HG02885 (cell line): ENCODE measurements around the gene ALDH9A1.
"Not testable (repeated sequence)": the region's sequence is repeated elsewhere in the genome, so short reads cannot be mapped to it uniquely, and the experiment has no call there.

Experiments used
- ATAC-seq: cut with Tn5 transposase; IDR thresholded peaks from one replicate; pipeline ENCODE4 v1.9.1; 2021; ENCODE audit warnings: mild to moderate bottlenecking; ENCODE audit not compliant: unreplicated experiment, poor library complexity

Gene ALDH9A1

DNA sequence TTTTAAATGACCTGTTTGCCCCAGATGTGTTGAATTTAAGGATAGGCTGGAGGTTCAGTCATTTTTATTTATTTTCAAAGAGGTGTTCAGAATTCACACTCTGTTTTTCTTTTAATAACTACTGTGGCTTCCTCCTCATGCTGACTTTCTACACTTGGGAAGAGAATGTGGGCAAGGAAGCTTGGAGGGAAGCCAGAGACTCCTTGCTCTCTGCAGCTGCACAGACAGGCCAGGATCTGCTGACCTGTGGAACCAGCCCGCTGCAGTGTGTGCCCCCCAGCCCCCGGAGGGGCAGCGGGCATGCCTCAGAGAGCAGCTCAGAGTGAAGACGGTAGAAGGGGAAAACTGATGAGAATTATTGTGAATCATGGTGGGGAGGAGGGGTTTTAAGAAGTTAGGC, 50.4 kb downstream of the ALDH9A1 start:
- ATAC-seq, result no peak

DNA sequence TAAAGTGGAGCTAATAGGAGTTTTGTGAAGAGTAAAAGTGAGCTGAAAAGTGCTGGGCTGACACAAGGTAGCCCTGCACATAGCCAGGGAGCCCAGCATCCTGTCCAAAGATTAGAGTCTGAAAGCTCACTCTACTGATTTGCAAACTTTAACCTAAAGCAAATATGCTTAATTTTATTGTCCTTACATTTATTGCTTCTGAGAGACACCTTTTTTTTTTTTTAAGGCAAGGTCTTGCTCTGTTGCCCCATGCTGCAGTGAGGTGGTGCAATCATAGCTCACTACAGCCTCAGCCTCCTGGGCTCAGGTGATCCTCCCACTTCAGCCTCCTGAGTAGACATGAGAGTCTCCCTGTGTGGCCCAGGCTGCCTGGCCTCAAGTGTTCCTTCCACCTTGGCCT, 50.8 kb downstream of the ALDH9A1 start:
- no peak for ATAC-seq

DNA sequence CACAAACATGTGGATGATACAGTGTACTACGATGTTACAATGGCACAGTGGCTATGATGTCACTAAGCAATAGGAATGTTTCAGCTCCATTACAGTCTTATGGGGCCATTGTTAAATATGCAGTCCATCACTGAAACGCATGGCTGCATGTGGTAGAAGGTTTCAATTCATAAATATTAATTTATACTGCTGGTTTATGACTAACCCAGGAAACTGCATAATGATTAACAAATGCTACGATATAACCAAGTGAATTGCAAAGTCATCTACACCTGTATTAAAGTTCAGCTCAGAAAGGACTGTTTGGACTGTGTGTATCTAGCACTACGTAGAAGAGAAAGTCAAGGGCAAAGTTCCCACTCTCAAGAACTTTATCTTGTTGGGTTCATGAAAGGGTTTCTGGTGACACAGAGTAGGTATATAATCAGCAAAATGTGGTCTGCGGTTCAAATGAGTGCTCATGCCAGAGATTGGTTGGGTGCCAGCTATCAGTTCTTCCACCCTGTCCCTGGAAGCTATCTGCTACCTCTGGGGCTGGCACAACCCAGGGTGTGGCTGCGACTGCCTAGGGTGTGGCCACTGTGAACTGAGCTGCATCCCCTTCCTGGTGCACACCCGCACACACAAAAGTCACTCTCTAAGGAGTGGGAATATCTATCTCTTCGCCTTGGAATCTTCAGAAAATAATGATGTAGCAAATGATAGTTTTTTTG, 52.6 kb downstream of the ALDH9A1 start:
- no peak for ATAC-seq

DNA sequence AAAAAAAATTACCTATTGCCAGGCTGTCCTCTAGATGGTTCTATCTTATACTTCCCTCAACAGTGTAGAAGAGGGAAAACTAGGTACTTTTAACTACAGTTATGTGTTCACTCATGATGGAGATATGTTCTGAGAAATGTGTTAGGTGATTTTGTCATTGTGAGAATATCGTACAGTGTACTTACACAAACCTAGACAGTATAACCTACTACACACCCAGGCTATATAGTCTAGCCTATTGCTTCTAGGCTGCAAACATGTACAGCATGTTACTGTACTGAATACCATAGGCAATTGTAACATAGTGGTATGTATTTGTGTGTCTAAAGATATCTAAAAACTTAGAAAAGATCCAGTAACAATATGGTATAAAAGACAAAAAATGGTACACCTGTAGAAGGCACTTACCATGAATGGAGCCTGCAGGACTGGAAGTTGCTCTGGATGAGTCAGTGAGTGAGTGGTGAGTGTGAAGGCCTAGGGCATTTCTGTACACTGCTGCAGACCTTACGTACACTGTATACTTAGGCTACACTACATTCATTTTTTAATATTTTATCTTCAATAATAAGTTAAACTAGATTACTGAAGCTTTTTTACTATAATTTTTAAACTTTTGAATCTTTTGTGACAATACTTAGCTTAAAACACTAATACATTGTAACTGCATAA, 54.2 kb downstream of the ALDH9A1 start:
- ATAC-seq, result no peak

DNA sequence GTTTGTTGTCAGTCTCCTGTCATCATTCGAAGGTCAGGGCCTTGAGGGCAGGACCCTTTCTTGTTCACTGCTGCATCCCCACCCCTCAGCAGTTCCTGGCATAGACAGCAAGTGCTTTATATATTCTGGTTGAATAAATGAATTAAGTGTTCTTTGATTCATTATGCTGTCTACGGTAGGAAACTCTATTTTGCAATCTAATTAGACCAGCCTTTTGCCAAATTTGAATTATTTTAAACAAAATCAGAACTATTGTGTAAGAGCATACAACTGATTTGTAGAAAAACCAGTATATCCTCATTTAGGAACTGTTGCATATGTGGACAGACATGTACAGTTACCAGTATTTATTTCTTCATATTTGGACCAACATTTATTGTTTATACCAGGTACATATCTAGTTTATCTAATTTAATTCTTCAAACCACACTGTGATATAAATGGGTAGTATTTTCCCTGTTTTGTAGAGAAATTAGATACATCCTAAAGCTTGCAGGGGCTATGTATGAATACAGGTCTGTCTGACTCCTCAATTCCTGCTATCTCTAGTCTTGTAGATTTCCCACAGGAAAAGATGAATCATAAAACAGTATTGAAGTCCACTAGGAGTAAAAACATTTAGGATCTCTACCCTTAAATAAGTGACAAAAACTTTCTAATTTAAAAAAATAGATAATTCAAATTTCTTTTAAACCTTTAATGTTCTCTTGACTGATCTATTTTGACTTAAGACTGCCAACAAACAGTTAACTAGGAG, 57.0 kb downstream of the ALDH9A1 start:
- no peak for ATAC-seq

DNA sequence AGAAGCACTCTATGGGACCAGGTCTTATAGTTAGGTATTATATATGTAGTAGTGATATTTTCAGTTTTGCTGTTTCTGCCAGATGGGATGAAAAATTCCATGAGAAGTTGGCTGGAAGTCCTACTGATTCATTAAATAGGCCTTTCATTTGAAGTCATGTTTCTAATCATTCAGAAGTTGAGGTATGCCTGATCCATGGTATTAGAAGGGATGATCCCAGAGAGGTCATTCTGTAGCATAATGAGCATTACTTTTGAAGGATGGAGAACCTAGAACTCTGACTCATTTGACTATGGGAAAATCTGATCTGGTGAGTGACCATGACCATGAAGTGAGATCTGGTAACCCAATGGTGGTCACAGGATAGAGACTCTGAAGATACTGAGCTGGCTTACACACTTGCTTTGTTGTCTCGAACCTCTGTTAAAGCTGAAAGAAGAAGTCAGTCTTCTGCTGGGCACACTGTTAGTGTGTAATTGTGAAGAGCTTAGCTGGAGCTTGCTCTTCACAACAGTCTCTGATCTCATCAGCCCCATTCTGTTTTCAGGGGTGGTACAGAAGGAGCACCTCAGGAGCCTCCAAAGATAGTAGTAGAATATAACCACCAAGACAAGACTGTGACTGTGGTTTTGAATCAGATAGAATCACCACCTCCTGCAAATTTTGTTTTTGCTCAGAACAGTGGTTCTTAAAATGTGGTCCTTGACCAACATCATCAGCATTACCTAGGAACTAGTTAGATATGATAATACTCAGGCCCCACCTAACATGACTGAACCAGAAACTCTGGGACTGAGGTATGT, 58.3 kb downstream of the ALDH9A1 start:
- ATAC-seq, result peak; percentile 43

DNA sequence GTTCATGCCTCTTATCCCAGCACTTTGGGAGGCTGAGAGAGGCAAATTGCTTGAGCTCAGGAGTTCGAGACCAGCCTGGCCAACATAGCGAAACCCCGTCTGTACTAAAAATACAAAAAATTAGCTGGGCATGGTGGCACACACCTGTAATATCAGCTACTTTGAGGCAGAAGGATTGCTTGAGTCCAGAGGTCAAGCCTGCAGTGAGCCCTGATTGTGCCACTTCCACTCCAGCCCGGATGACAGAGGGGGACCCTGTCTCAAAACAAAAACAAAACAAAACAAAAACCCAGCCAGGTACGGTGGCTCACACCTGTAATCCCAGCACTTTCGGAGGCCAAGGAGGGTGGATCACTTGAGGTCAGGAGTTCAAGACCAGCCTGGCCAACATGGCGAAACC, 60.2 kb downstream of the ALDH9A1 start:
- not testable (repeated sequence) for ATAC-seq

DNA sequence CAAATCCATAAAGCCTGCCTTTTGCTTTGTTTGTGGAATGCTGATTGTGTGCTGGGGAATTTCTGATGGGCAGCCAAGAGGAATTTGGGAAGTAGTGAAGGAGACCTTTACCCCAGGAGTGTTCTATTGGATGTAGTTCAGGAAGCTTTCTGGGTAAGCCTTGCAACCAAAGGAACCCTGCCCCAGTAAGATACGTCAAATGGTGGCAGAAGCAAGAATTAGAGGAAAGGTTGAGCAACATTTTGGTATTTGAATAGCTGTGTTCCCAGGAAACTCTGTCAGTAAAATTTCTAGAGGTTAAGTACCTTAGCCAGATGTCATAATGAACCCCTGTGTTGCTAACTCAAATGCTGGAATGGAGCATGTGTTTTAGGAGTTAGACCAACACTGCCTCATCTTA, 60.9 kb downstream of the ALDH9A1 start:
- no peak for ATAC-seq

DNA sequence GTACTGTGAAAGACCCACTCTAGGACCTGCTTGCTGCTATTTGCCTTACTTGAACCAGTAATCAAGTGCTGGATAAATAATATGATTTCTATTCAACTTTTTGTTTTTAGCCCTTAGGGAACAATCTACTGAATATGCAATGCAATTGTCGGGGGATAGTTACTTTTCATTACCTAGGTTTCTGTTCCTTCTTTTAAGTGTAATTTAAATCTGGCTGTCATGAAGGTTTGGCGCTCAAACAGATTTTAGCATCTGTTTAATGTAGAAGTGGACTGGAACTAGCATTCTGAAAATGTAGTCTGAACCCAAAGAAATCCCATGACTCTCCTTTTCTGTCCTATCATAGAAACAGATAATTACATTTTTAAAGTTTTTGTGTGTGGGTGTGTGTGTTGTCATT, 62.5 kb downstream of the ALDH9A1 start:
- ATAC-seq, result no peak

DNA sequence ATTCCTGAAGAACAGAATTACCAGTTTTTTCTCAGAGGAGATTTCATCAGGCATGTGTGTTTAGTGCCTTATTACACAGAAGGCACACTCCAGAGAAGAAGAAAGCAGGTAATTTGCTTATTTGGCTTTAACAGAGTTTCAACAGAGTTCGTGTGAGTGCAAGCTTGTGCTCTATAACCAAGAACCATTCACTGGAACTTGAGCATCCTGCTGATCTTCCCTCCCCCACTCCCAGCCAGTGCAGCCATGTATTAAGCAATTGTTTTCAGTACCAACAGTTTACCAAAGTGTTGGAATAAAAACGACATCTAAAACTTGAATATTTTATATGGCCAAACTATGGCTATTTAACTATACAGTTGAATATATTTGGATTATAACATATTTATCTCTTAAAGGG, 63.0 kb downstream of the ALDH9A1 start:
- ATAC-seq, result no peak

DNA sequence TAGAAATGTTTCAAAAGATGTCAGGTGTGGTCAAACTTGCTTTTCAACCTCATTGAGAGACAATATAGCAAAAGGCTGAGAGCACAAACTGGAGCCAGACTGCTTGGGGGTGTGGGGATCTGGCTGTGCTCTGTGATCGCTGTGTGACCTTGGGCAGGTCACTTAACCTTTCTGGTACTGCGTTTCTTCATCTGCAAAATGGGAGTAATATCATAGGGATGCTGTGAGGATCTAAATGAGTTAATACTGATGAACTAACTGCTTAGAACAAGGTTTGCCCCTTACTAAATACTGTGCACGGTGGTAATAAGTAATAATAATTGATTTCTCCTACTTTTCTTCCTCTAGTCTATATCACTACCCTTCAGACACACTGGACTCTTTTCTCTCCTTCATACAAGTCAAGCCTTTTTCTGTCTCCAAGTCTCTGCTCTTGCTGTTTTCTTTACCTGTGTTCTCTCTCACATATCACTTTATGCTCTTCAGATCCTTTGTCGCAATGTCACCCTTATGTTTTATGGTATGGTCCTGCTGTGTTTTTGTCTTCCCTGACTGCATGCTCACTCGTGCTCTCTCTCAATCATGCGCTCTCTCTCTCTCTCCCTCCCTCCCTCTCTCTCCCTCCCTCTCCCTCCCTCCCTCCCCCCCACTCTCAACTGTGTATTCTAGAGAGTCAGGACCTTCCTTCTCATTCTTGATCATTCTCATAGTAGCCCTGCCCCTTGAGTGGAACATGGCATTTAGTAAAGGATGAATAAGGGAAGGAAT, 64.0 kb downstream of the ALDH9A1 start:
- no peak for ATAC-seq

DNA sequence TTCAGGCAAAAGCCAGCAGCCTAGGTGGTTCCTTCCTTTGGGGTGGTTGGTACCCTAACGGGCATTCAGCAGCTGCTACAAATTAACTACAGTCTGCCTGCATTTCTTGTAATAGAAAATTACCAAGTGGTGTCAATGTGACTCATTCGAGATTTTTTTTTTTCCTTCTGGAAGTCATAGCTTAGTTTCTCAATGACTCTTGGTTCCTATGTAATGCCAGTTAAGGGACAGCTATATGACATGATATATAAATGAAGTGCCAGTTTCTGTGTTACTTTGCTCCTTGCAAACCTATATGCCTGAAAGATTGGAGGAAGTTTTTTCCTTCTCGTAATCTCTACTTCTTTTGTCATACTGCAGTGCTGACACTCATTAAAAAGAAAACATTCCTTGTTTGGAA, 64.7 kb downstream of the ALDH9A1 start:
- ATAC-seq, result no peak

DNA sequence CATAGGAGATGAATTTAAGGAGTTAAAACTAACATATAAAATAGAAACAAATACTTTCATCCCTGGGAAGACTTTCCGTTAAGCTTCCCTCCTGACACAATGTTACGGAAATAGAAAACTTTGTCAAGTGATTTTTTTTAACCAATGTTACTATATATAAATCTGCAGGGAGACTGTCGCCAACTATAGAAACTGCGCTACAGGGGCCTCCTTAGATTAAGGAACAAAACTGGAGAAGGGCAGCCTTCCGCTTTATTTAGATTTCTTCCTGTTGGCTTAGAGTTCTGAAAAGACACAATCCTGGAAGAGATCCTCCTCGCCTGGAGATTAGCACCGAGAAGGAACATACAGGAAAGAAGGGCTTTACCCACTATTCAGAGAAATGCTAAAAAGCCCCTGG, 65.9 kb downstream of the ALDH9A1 start:
- ATAC-seq, result no peak

DNA sequence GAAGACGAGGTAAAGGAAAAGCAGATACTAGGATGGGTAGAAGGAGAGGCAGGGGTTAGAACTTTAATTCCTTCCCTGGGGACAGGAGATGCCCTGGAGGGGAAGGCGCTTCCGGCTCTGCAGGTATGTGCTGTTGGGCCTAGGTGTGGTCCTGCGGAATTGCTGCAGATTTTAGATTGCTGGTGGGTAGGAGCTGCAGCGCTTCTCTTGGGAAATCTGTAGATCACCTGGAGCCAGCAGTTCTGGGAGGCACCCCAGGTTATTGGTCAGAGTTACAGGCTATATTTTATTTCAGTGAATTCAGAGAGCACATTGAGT, 66.3 kb downstream of the ALDH9A1 start:
- ATAC-seq, result no peak

DNA sequence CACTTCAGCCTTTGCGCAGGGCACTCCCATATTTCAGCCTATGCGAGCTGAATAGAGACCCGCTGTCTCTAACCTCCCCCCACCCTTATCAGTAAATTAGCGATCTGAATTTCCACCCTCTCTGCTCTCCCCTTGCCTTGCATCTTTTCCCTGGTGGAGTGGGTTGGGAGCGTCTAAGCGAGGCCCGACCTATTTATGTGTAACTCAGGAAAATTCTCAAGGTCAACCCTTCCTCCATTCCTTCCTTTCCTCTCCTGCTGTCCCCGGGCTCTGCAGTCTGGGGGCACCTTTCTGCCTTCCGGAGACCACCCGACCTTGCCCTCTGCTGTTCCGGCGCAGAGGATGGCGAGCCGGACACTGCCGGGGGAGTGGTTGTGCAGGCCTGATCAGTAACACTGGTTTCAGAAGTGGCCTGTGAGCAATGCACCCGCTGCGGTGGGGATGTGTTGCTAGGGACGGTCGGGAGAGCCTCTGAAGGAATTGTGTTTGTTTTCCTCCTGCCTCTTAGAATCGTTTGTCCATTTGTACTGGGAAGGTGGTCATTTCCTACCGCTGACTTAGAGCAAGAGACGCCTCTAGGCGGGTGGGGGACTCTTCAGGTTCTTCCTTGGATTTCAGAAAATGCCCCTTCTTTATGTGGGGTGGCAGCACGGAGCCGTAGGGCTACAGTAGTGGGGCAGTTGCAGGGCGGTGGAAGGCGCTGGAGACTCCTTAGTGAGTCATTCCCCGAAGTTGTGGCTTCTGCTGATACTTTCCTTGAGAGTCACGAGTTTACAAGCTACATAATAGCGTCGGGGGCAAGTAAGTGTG, 66.8 kb downstream of the ALDH9A1 start:
- ATAC-seq, result peak; percentile 34

DNA sequence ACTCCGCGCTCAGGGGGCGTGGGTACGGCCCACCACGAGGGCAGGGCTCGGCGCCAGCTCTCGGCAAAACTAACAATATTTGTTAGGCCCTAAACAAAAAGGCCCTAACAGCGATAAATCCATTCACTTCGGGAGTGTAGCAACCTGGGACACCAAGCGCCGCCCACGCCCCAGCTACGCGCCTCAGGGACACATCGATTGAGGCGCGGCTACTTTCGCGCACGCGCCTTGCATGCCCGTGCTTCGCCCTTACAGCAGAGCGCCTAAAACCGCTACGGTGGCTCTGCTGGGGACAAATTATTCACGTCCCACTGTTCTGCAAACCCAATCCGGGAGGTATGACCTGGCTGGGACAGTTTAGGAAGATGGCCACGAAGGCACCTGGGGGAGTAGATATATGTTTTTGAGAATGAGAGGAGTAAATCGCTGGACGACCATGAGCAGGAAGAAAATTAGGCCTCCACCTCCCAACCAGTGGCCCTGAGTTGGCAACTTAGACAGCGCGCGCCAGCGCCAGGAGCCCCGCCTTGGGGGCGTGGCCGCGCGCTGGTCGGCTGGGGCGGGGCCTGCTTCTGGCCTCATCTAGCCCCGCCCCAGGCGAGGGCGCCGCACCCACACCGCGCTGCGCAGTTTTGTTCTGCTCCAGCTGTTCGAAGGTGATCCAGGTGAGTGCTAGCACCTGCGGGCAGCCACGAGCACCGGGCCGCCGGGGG, 67.6 kb downstream of the ALDH9A1 start, which contains the start of gene MGST3:
Gene MGST3 (plus strand): TSS at position 606 of the 713 bp plus-strand sequence. CDS start 18,614 bp downstream, outside the sequence.
- ATAC-seq, result peak; percentile 87

DNA sequence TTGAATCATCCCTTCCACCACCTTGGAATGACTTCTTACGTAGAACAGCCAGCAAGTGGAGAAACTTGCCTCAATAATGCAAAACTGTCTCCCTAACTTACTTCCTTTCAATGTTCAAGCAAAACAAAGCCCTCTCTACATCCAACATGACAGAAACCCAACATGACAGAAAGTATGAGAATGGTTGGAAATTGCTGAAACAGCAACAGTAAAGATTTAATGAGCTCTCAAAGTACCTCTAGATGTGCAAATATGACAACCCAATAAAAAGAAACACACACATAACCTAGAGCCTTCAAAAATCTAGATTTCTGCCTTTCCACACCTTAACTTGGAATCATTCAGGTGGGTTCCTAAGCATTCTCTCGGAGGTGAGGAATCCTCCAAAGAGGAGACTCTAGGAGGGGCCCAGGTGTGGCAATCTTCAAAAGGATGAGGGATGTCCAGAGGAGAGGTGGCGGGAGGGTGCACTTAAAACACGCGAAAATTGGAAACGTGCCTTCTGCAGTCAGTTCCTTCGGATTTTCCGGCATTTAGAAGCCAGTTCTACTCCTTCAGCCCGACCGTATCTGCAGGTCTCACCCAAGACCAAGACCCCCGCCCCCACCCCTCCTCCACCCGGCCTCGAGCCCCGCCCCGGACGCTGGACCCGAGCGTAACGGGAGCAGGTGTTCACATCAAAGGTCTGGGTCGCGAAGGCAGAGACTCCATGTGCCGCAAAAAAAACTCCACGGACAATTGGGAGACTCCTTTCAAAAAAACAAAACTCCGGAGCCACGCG, 68.3 kb downstream of the ALDH9A1 start:
- peak; percentile 4 for ATAC-seq

DNA sequence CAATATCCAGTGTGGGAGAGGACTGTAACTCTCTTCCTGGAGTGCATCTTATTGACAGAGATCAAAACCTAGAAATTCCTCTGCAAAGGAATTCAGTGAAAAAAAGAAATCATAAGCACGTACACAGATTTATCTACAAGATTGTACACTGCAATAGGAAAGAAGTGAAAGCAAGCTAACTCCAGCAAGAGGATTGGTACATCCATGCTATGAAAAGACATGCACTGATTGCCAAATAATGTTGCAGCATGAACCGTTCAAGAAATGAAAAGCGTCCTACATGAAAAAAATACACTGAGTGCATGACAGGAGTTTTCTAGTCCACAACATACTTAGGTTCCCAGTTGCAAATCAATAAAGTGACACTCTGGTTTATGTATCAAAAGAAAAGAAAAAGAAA, 69.2 kb downstream of the ALDH9A1 start:
- no peak for ATAC-seq
